ENCODE results near the gene DIP2B. TPM values are rescaled to one million over a fixed set of nuclear protein-coding genes. Genes with fewer than 3 reads are reported as not detected.

The DIP2B gene
- total RNA-seq, 2 experiments from 2014 or later: 29.5 to 30.0 TPM

DNA sequence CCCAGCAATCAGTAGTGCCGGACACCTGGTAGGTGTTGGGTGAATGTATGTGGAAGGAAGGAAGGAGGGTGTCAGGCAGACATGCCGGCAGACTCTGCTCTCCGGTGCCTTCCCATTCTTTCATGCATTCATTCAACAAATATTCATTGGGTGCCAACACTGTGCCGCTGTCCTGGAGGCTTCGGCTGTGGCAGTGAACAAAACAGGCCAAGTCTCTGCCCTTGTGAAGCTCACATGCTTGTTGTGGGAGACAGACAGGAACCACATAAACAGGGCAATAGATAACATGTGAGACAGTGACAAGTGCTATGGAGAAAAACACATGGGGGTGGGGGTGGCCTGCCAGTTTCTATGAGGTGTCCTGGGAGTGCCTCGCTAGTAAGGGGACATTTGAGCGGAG is 202.6 kb downstream of the DIP2B start:
- Mint-ChIP-seq H3K4me1 (ENCODE audit: low read depth) (no peaks in the 10 kb centered on the region), H3K27me3 (no peaks in the 10 kb centered on the region), H3K36me3 (ENCODE audit: low read depth) (peaks cover 81% of the 10 kb centered on the region), H3K4me3 (no peak overlapping the region), H3K9me3 (no peaks in the 10 kb centered on the region), H3K27ac (no peak overlapping the region)
- no peaks in the 10 kb centered on the region for H3K9me3 ChIP-seq (ENCODE audit: control insufficient read depth in 1 of 2, insufficient read depth in 1 of 2, low read length in 2 of 2)
- DNase-seq: no peak
- CTCF ChIA-PET: no interaction called here
- peaks cover 69% of the 10 kb centered on the region for H3K36me3 ChIP-seq (ENCODE audit: insufficient read depth, low read length)
- H3K27me3 ChIP-seq (ENCODE audit: control insufficient read depth in 1 of 2, insufficient read depth in 2 of 2, low read length in 2 of 2): no peaks in the 10 kb centered on the region
- TF ChIP-seq, protein P1, sequence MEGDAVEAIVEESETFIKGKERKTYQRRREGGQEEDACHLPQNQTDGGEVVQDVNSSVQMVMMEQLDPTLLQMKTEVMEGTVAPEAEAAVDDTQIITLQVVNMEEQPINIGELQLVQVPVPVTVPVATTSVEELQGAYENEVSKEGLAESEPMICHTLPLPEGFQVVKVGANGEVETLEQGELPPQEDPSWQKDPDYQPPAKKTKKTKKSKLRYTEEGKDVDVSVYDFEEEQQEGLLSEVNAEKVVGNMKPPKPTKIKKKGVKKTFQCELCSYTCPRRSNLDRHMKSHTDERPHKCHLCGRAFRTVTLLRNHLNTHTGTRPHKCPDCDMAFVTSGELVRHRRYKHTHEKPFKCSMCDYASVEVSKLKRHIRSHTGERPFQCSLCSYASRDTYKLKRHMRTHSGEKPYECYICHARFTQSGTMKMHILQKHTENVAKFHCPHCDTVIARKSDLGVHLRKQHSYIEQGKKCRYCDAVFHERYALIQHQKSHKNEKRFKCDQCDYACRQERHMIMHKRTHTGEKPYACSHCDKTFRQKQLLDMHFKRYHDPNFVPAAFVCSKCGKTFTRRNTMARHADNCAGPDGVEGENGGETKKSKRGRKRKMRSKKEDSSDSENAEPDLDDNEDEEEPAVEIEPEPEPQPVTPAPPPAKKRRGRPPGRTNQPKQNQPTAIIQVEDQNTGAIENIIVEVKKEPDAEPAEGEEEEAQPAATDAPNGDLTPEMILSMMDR (IDR thresholded peaks at IDR 0.05): no peak
- intact Hi-C loops (cut with DNase I, micrococcal nuclease): no loop called here
- no peaks in the 10 kb centered on the region for H3K4me1 ChIP-seq (ENCODE audit: insufficient read depth, low read length)
- no peak overlapping the region for H3K4me3 ChIP-seq (ENCODE audit: low read length)
- ATAC-seq (ENCODE audit: poor library complexity): no peak
- POLR2A ChIA-PET: no interaction called here
- no peak overlapping the region for H3K27ac ChIP-seq (ENCODE audit: low read depth in 1 of 2, low read length in 2 of 2)

DNA sequence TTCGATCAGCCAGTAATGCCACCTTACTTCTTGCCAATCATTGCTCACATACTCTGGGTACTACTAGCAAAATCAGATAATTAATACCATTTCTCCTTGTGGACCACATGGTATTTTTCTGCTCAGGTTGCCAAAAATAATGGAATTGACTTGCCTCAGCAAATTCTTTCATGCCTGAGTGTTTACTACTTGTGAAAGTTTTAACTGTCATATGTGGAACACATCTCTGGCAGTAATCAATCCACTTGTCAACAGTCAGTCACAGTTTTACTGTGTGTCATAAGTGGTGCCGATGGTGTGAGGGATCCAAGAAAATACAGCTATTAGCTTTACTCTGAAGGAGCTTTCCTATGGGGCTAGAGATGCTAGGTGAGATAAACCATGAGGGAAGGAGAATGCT is 203.8 kb downstream of the DIP2B start:
- CTCF ChIA-PET: no interaction called here
- DNase-seq: no peak
- H3K27ac Mint-ChIP-seq: no peak overlapping the region
- H3K36me3 Mint-ChIP-seq (ENCODE audit: low read depth): peaks cover 82% of the 10 kb centered on the region
- no peaks in the 10 kb centered on the region for H3K4me1 Mint-ChIP-seq (ENCODE audit: low read depth)
- TF ChIP-seq, protein P1 (IDR thresholded peaks at IDR 0.05): no peak
- H3K27me3 ChIP-seq (ENCODE audit: control insufficient read depth in 1 of 2, insufficient read depth in 2 of 2, low read length in 2 of 2): no peaks in the 10 kb centered on the region
- no peaks in the 10 kb centered on the region for H3K9me3 ChIP-seq (ENCODE audit: control insufficient read depth in 1 of 2, insufficient read depth in 1 of 2, low read length in 2 of 2)
- no peaks in the 10 kb centered on the region for H3K9me3 Mint-ChIP-seq
- H3K36me3 ChIP-seq (ENCODE audit: insufficient read depth, low read length): peaks cover 71% of the 10 kb centered on the region
- H3K4me3 Mint-ChIP-seq: no peak overlapping the region
- no peak overlapping the region for H3K4me3 ChIP-seq (ENCODE audit: low read length)
- no peaks in the 10 kb centered on the region for H3K4me1 ChIP-seq (ENCODE audit: insufficient read depth, low read length)
- H3K27me3 Mint-ChIP-seq: no peaks in the 10 kb centered on the region
- intact Hi-C loops (cut with DNase I, micrococcal nuclease): no loop called here
- no peak overlapping the region for H3K27ac ChIP-seq (ENCODE audit: low read depth in 1 of 2, low read length in 2 of 2)
- POLR2A ChIA-PET: no interaction called here
- no peak for ATAC-seq (ENCODE audit: poor library complexity)

DNA sequence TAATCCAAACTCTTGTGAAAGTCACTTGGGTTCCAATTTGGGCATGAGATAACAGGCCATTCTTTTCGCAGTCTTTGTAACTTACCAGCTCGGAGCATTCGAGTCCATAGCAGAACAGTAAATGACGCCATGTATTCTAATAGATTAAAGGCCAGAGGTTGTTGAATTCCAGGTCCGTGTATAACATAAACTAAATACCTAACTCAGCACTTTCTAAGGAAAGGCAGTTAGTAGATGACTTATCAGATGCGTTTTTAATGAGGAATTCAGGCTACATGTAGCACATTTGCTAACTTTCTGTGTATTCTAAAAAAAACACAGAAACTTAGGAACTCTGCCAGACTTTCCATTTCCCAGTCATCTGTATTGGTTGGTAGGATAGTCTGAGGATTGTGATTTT is 206.3 kb downstream of the DIP2B start:
- no peak overlapping the region for H3K4me3 Mint-ChIP-seq
- H3K4me1 ChIP-seq (ENCODE audit: insufficient read depth, low read length): no peaks in the 10 kb centered on the region
- no peak overlapping the region for H3K27ac ChIP-seq (ENCODE audit: low read depth in 1 of 2, low read length in 2 of 2)
- peaks cover 71% of the 10 kb centered on the region for H3K36me3 ChIP-seq (ENCODE audit: insufficient read depth, low read length)
- DNase-seq (no peak), ATAC-seq (ENCODE audit: poor library complexity) (no peak)
- H3K4me3 ChIP-seq (ENCODE audit: low read length): no peak overlapping the region
- no peaks in the 10 kb centered on the region for H3K27me3 ChIP-seq (ENCODE audit: control insufficient read depth in 1 of 2, insufficient read depth in 2 of 2, low read length in 2 of 2)
- POLR2A ChIA-PET: no interaction called here
- no peaks in the 10 kb centered on the region for H3K9me3 Mint-ChIP-seq
- H3K36me3 Mint-ChIP-seq (ENCODE audit: low read depth): peaks cover 83% of the 10 kb centered on the region
- no peaks in the 10 kb centered on the region for H3K4me1 Mint-ChIP-seq (ENCODE audit: low read depth)
- H3K27me3 Mint-ChIP-seq: no peaks in the 10 kb centered on the region
- H3K27ac Mint-ChIP-seq: no peak overlapping the region
- intact Hi-C loops (cut with DNase I, micrococcal nuclease): no loop called here
- no peaks in the 10 kb centered on the region for H3K9me3 ChIP-seq (ENCODE audit: control insufficient read depth in 1 of 2, insufficient read depth in 1 of 2, low read length in 2 of 2)
- CTCF ChIA-PET: no interaction called here
- TF ChIP-seq, protein P1 (IDR thresholded peaks at IDR 0.05): no peak

Data from CD4-positive, alpha-beta T cell (primary cell).